Measurements from ENCODE around the gene ADAM17. TPM values are rescaled to one million over a fixed set of nuclear protein-coding genes. Genes with fewer than 3 reads are reported as not detected.

ADAM17 gene
- total and polyA plus RNA-seq, 4 donors = 3.3 to 14.1 (median 7.9) TPM

GRCh38 chr2:9599430-9599829 is 43.8 kb upstream of the ADAM17 start:
- Histone ChIP-seq H3K36me3 (ENCODE audit: control insufficient read depth in 4 of 4, insufficient read depth in 3 of 4, low read depth in 1 of 4, low read length in 3 of 4) (peaks cover 0 to 13% (median 11%) of the 10 kb centered on the region in 4 donors), H3K27me3 (ENCODE audit: control insufficient read depth in 4 of 4, insufficient read depth in 4 of 4, low read length in 3 of 4) (no peaks in the 10 kb centered on the region), H3K27ac (ENCODE audit: low read depth in 1 of 2, low read length in 2 of 2) (no peak overlapping the region), H3K9ac (ENCODE audit: low read depth in 1 of 2, low read length in 2 of 2) (no peak overlapping the region), H3K4me3 (ENCODE audit: low read depth in 1 of 3, low read length in 3 of 3) (no peak overlapping the region), H3K9me3 (ENCODE audit: control insufficient read depth in 4 of 4, low read length in 3 of 4) (peaks cover 1 to 12% (median 6%) of the 10 kb centered on the region in 4 donors), H3K4me1 (ENCODE audit: control insufficient read depth in 4 of 4, insufficient read depth in 4 of 4, low read length in 3 of 4) (no peaks in the 10 kb centered on the region)
- no peak for DNase-seq (ENCODE audit: low spot score)
- WGBS = 97% methylated on average over 1 of the region's 1 CpG
- TF ChIP-seq RAD21 (IDR thresholded peaks at IDR 0.05) (no peak), ZBTB33 (IDR thresholded peaks at IDR 0.05) (no peak), REST (IDR thresholded peaks at IDR 0.05) (no peak), YY1 (IDR thresholded peaks at IDR 0.05) (no peak), CTCF (IDR thresholded peaks at IDR 0.05; ENCODE audit: low read depth, low read length, missing input control) (no peak), FOXA2 (IDR thresholded peaks at IDR 0.05) (no peak), ATF3 (IDR thresholded peaks at IDR 0.05) (no peak), HNF4A (conservative IDR thresholded peaks at IDR 0.05) (no peak), TAF1 (conservative IDR thresholded peaks at IDR 0.05) (no peak), JUND (IDR thresholded peaks at IDR 0.05) (no peak), GABPA (IDR thresholded peaks at IDR 0.05 in 1 of 2, conservative IDR thresholded peaks at IDR 0.05 in 1 of 2) (no peak), NR2F2 (IDR thresholded peaks at IDR 0.05) (no peak), MAX (IDR thresholded peaks at IDR 0.05) (no peak), HNF4G (IDR thresholded peaks at IDR 0.05) (no peak), SP1 (IDR thresholded peaks at IDR 0.05) (no peak), FOXA1 (IDR thresholded peaks at IDR 0.05) (no peak), RXRA (IDR thresholded peaks at IDR 0.05) (no peak)

All from liver (tissue), 9 donors.